ENCODE data around the gene OR2T3.

- TF ChIP-seq CTCF (IDR thresholded peaks at IDR 0.05) (no peak), POLR2A (IDR thresholded peaks at IDR 0.05) (no peak)
Observed at GRCh38 chr1:248471154-248471553, 2.0 kb upstream of the OR2T3 start.
